Middle frontal gyrus (tissue), 1 donor: ENCODE data around the gene PTGIR.
A peak's percentile ranks its signal among the peaks of the same experiment; 100 is the strongest.

Experiments
- DNase-seq: peaks from one replicate; pipeline ENCODE4 v3.0.0-alpha.2; 2015; ENCODE audit warnings: low spot score; ENCODE audit errors: extremely low spot score

Gene PTGIR

DNA sequence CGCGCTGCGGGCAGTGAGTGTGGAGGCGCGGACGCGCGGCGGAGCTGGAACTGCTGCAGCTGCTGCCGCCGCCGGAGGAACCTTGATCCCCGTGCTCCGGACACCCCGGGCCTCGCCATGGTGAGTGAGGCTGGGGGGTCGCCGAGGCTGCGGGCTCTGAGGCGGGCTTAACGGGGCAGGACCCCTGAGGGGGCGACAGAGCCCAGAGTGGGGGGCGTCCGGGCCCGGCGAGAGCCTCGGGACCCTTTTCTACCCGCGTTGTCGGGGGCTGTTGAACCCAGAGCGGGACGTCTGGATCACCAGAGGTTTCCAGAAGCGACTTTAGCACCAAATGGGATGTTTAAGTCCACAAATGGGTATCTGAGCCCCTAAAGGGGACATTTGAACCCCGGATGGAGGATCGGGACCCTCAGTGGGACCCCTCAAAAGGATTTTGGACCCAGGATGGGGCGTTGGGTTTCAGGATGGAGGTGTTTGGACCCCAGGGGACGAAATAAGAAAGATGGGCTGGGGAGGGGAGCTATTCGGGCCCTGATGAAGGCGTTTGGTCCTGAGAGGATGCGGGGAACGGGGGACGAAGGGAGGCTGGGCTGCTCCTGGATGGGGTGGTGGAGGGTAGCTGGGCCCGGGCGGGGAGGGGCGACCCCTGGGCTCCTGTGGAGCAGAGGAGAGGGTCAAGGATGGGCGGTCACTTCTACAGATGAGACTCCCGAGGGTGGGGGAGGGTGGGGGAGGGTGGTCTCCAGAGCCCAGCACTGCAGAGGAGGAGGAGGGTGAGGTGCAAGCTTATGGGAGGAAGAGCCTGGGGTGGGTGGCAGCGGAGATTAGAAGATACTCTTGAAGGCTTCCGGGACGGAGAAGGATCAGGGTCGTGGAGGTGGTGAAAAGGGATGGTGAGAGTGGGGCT is 23.3 kb downstream of the PTGIR start, which contains the start of gene CALM3:
TSS of gene CALM3 (plus strand) at position 13 of the 907 bp plus-strand sequence. CDS start at position 118, 105 bp downstream.
- no peak for DNase-seq

DNA sequence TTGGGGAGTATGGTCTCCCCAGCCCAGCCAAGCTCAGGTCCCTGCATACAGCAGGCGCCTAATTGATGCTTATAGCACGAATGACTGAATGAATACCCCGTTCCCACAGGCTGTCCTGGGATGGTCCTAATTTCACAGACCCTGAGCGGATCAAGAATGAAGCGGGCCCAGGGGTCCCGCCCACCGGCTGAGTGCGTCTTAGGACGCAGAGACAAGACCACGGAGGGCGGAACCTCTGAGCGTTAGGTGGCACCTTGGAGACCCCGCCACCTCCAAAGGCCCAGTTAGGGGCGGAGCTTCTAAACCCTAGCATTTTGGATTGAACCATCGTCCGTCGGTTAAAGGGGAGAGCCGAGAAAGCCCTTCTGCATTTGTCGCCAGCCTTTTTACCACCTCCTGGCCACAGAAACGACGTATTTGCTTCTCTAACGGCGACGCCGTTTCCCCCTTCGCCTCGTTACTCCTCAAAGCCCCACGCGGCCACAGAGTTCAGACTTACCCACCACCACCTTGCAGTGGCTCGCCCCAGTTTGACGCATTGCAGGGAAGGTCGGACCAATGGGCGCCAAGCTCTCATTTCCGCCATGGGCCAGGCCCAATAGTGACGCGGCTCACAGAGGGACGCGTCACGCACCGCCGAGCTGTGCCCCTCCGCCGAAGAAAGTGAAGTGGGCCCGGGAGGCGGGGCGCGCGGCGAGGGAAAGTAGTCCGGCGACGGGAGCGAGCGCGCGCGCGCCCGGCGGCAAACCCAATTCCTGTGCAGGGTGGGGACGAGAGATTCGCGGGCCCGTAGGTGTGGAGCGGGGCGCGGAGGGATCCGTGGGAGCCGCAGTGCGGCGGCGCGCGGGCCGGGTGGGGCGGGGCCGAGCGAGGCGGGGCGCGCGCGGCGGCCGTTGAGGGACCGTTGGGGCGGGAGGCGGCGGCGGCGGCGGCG is 24.2 kb downstream of the PTGIR start:
- DNase-seq, result peak; percentile 85

GRCh38 chr19:46599716-46600373 is 25.0 kb downstream of the PTGIR start:
- no peak for DNase-seq

DNA sequence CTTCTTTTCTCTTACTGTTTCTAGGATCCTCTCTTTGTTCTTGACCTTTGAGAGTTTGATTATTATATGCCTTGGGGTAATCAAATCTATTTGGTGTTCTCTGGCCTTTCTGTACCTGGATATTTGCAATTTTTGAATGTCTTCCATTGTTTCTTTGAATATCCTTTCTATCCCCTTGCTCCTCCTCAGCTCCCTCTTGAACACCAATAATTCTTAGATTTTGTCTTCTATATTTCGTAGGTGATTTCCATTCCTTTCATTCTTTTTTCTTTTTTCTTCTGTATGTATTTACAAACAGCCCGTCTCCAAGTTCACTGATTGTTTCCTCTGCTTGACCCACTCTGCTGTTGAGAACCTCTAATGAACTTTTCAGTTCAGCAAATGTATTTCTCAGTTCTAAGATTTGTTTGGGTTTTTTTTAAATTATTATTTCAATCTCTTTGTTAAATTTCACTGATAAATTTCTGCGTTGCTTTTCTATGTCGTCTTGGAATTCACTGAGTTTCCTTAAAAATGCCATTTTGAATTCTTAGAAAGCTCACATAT is 26.4 kb downstream of the PTGIR start:
- DNase-seq, result no peak

DNA sequence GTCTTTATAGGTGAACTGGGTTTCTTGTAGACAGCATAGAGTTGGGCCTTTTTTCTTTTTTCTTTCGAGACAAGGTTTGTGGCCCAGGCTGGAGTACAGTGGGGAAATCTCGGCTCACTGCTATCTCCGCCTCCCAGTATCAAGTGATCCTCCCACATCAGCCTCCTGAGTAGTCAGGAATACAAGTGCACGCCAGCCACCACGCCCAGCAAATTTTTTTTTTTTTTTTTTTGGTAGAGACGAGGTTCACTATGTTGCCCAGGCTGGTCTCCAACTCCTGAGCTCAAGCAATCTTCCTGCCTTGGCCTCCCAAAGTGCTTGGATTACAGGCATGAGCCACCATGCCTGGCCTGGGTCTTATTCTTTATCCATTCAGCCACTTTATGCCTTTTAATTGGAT is 28.9 kb downstream of the PTGIR start:
- no peak for DNase-seq

- DNase-seq, result no peak
Observed at GRCh38 chr19:46591870-46592269, 33.0 kb downstream of the PTGIR start.

DNA sequence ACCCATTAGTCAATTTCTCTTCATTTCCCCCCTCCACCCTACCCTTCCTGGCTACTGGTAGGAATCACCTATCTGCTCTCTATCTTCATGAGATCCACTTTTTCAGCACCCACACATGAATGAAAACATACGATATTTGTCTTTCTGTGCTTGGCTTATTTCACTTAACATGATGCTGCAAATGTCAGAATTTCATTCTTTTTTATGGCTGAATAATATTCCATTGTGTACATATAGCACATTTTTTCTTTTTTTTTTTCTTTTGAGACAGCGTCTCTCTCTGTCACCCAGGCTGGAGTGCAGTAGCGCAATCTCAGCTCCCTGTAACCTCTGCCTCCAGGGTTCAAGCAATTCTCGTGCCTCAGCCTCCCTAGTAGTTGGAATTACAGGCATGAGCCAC is 33.6 kb downstream of the PTGIR start:
- no peak for DNase-seq

DNA sequence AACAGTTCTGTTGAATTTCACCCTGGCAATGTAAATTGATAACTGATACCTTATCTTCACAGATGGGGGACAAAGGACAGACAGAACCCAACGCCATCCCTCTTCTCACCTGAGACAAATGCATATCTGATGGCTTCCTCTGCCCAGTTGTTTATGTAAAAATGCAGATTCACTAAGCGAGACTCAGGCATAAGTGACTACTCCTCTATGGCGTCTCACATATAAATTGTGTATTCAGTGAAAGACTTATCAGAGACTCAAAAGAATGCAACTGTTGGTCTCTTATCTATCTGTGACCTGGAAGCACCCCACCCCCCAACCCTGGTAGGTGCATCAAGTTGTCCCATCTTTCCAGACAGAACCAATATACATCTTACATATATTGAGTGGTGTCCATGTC is 37.0 kb downstream of the PTGIR start:
- DNase-seq, result no peak

DNA sequence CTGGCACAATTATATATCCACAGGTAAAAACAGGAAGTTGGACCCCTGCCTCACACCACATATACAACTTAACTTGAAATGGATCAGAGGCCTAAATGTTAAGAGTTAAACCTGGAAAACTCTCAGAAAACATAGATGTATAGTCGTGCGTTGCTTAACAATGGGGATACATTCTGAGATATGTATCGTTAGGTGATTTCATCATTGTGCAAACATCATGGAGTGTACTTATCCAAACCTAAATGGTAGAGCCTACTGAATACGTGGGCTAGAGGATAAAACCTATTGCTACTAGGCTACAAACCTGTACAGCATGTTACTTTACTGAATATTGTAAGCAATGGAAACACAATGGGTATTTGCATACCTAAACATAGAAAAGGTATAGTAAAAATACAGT is 38.6 kb downstream of the PTGIR start:
- no peak for DNase-seq

DNA sequence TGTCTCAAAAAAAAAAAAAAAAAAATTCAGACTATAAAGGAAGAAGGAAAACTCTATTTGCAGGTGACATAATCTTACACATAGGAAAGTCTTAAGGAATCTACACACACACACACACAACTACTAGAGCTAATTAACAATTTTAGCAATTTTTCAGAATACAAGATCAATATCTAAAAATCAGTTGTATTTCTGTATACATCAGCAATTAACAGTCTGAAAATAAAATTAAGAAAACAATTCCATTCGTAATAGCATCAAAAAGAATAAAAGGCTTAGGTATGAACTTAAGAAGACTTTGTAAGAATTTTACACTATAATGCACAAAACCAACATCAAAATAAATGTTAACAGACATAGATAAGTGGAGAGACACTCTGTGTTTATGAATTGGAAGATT is 39.4 kb downstream of the PTGIR start:
- DNase-seq, result no peak

DNA sequence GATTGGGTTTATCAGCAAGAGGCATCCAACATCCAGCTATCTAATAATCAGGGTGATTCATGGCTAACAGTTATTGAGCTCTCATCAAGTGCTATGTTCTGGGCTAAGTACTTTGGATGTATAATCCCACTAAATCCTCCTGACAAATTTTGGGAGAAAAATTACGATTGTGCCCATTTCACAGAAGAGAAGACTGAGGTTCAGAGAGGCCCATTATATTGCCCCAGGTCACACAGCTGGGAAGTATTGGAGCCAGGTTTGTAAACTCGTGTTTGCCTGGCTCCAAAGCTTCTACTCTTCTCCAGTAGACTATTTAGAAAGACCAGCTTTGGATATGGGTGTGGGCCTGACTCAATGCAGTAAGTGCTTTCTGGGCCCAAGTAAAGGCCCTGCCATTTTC is 44.6 kb downstream of the PTGIR start:
- no peak for DNase-seq

GRCh38 chr19:46579361-46579879 is 45.5 kb downstream of the PTGIR start:
- peak; percentile 46 for DNase-seq

DNA sequence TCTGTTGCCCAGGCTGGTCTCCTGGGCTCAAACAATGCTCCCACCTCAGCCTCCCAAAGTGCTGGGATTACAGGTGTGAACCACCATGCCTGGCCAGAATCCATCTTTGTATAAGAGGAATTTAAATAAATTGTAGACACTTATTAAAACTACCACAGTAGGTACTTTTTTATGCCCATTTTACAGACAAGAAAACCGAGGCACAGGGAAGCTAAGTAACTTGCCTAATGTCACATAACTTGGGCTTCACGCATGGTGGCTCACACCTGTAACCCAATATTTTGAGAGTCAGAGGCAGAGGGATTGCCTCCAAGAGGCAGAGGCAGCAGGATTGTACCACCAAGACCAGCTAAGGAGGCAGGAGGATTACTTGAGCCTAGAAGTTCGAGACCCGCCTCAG is 46.4 kb downstream of the PTGIR start:
- DNase-seq, result no peak

- DNase-seq, result no peak
Observed at GRCh38 chr19:46574533-46574932, 50.4 kb downstream of the PTGIR start.

DNA sequence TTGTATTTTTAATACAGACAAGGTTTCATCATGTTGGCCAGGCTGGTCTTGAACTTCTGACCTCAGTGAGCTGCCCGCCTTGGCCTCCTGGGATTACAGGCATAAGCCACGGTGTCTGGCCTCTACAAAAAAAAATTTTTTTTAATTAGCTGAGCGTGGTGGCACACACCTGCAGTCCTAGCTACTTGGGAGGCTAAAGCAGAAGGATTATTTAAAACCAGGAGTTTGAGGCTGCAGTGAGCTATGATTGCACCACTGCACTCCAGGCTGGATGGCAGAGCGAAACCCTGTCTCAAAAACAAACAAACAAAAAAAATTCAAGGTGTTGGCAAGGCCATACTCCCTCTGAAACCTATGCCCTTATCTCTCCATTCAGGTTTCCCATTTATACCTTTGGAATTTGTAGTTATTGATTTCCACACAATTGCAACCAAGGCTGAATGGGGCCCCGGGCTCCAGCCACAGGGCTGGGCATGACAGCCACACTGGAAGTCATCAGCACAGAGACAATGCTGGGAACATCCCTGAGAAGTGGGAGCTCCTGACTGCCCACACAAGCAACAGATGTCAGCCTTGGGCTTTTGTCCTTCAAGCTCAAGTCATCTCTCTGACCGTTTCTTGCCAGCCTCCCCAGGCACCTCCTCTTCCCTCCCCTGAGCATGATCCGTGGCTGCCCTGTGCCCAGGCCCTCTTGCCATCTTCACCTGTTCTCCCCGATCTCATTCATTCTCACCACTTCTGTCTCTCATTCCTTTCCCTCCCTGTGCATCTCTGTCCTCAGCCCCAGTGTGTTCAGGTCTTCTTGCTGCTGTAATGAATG is 51.0 kb downstream of the PTGIR start:
- DNase-seq, result no peak

- no peak for DNase-seq
Observed at GRCh38 chr19:46571495-46571894, 53.4 kb downstream of the PTGIR start.
